Central memory CD8-positive, alpha-beta T cell (primary cell): ENCODE data around the gene MGME1.
"Not testable (repeated sequence)": the region's sequence is repeated elsewhere in the genome, so short reads cannot be mapped to it uniquely, and the experiment has no call there.

Source experiments
- ATAC-seq: fragments of 150-1000 bp; cut with Tn5 transposase; replicated peaks from 2 replicates; pipeline ENCODE4 v1.10.0; 2022; ENCODE audit warnings: mild to moderate bottlenecking, moderate FRiP score, moderate number of reproducible peaks; ENCODE audit not compliant: poor library complexity, severe bottlenecking; ENCODE audit errors: extremely low read depth
- DNase-seq, 2 donors: peaks; one replicate each; pipeline ENCODE4 v3.0.0; 2021; ENCODE audit warnings: low spot score in 2 of 2
- H3K27ac Mint-ChIP-seq: one replicate; pipeline ENCODE4 v1.8.0; 2022; ENCODE audit warnings: low read depth, mild to moderate bottlenecking, moderate library complexity, mixed read lengths
- H3K27me3 Mint-ChIP-seq: one replicate; pipeline ENCODE4 v1.8.0; 2022; ENCODE audit warnings: mixed read lengths
- H3K36me3 Mint-ChIP-seq: one replicate; pipeline ENCODE4 v1.8.0; 2022; ENCODE audit warnings: mild to moderate bottlenecking, moderate library complexity, mixed read lengths; ENCODE audit not compliant: insufficient read depth
- H3K4me1 Mint-ChIP-seq: one replicate; pipeline ENCODE4 v1.8.0; 2022; ENCODE audit warnings: mixed read lengths
- H3K4me3 Mint-ChIP-seq: one replicate; pipeline ENCODE4 v1.8.0; 2022; ENCODE audit warnings: mild to moderate bottlenecking, moderate library complexity, mixed read lengths
- H3K9me3 Mint-ChIP-seq: one replicate; pipeline ENCODE4 v1.8.0; 2022; ENCODE audit warnings: mixed read lengths

Gene MGME1

DNA sequence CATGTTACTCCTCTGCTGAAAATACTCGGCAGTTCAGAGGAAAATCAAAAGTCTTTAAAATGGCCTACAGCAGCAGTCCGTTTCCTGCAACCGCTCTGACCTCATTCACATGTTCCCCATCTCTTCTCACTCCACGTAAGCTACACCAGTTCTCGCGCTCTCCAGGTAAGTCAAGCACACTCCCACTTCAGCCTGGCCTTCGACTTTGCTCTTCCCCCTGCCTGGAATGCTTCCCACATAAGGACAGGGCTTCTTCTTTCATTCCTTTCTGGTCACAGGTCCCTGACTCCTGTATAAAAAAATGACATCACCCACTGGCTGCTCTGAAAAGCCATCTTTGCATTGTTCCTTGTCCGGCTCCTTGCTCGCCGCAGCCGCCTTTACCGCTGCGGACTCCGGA is 42.7 kb downstream of the MGME1 start:
- Mint-ChIP-seq H3K4me1 (no peaks in the 10 kb centered on the region), H3K36me3 (no peaks in the 10 kb centered on the region), H3K4me3 (no peak overlapping the region), H3K9me3 (no peaks in the 10 kb centered on the region), H3K27me3 (no peaks in the 10 kb centered on the region), H3K27ac (no peak overlapping the region)
- ATAC-seq (no peak), DNase-seq (no peak)

DNA sequence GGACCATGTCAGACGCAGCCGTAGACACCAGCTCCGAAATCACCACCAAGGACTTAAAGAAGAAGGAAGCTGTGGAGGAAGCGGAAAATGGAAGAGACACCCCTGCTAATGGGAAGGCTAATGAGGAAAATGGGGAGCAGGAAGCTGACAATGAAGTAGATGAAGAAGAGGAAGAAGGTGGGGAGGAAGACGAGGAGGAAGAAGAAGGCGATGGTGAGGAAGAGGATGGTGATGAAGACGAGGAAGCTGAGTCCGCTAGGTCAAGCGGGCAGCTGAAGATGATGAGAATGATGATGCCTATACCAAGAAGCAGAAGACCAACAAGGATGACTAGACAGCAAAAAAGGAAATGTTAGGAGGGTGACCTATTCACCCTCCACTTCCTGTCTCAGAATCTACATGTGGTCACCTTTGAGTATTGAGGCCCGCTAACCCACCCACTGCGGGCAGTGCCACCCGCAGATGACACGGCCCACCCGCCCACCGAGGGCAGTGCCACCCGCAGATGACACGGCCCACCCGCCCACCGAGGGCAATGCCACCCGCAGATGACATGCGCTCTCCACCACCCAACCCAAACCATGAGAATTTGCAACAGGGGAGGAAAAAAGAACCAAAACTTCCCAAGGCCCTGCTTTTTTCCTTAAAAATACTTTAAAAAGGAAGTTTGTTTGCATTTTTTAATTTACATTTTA is 43.3 kb downstream of the MGME1 start:
- Mint-ChIP-seq H3K27me3 (no peaks in the 10 kb centered on the region), H3K36me3 (no peaks in the 10 kb centered on the region), H3K9me3 (no peaks in the 10 kb centered on the region), H3K4me1 (no peaks in the 10 kb centered on the region), H3K4me3 (no peak overlapping the region), H3K27ac (no peak overlapping the region)
- ATAC-seq = no peak
- DNase-seq = no peak

DNA sequence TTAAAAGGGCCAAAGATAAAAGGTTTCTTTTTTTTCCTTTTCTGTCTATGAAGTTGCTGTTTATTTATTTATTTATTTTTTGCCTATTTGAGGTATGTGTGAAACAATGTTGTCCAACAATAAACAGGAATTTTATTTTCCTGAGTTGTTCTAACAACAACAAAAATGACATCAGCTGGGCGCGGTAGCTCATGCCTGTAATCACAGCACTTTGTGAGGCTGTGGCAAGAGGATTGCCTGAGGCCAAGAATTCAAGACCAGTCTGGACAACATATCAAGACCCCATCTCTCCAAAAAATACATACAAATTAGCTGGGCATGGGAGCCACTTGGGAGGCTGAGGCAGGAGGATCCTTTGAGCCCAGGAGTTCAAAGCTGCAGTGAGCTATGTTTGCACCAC is 44.1 kb downstream of the MGME1 start:
- ATAC-seq (no peak), DNase-seq (no peak)
- H3K9me3 Mint-ChIP-seq = no peaks in the 10 kb centered on the region
- H3K4me3 Mint-ChIP-seq = no peak overlapping the region
- H3K4me1 Mint-ChIP-seq = no peaks in the 10 kb centered on the region
- no peaks in the 10 kb centered on the region for H3K36me3 Mint-ChIP-seq
- H3K27me3 Mint-ChIP-seq = no peaks in the 10 kb centered on the region
- no peak overlapping the region for H3K27ac Mint-ChIP-seq

- no peaks in the 10 kb centered on the region for H3K4me1 Mint-ChIP-seq
- H3K27me3 Mint-ChIP-seq = no peaks in the 10 kb centered on the region
- no peak overlapping the region for H3K27ac Mint-ChIP-seq
- no peaks in the 10 kb centered on the region for H3K9me3 Mint-ChIP-seq
- DNase-seq (no peak), ATAC-seq (no peak)
- no peaks in the 10 kb centered on the region for H3K36me3 Mint-ChIP-seq
- H3K4me3 Mint-ChIP-seq = no peak overlapping the region
These were observed 45.6 kb downstream of the MGME1 start for GRCh38 chr20:18014411-18014810.

- Mint-ChIP-seq H3K36me3 (no peaks in the 10 kb centered on the region), H3K27ac (no peak overlapping the region), H3K4me3 (no peak overlapping the region), H3K9me3 (no peaks in the 10 kb centered on the region), H3K4me1 (no peaks in the 10 kb centered on the region), H3K27me3 (no peaks in the 10 kb centered on the region)
- no peak for ATAC-seq
- DNase-seq = no peak
These were observed 48.0 kb downstream of the MGME1 start for GRCh38 chr20:18016772-18017171.

DNA sequence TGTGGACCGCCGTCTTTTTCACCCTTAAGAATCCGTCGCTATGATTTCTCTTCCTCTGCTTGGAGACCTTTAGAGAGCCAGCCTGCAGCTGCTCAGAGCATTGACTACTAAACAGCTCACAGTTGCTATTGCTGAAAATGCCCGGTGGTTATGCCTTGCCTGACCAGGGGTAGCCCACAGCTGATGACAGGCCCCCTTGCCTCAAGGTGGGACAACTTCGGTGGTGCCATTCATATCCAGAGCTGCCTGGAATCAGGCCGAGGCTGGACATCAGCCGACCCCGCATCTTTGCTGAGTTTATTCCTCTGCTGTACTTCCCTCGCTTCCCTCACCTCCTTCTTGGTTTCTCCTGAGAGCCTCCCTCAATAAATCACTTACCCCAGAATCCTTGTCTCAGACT is 49.3 kb downstream of the MGME1 start:
- no peak for ATAC-seq
- Mint-ChIP-seq H3K27ac (no peak overlapping the region), H3K9me3 (no peaks in the 10 kb centered on the region), H3K36me3 (no peaks in the 10 kb centered on the region), H3K4me1 (no peaks in the 10 kb centered on the region), H3K27me3 (no peaks in the 10 kb centered on the region), H3K4me3 (no peak overlapping the region)
- no peak for DNase-seq

GRCh38 chr20:18019068-18019467 is 50.2 kb downstream of the MGME1 start:
- Mint-ChIP-seq H3K4me1 (no peaks in the 10 kb centered on the region), H3K9me3 (no peaks in the 10 kb centered on the region), H3K4me3 (no peak overlapping the region), H3K27me3 (no peaks in the 10 kb centered on the region), H3K27ac (no peak overlapping the region), H3K36me3 (no peaks in the 10 kb centered on the region)
- no peak for DNase-seq
- no peak for ATAC-seq

- no peak for ATAC-seq
- H3K36me3 Mint-ChIP-seq = no peaks in the 10 kb centered on the region
- H3K9me3 Mint-ChIP-seq = no peaks in the 10 kb centered on the region
- H3K4me3 Mint-ChIP-seq = no peak overlapping the region
- no peak for DNase-seq
- no peak overlapping the region for H3K27ac Mint-ChIP-seq
- no peaks in the 10 kb centered on the region for H3K4me1 Mint-ChIP-seq
- no peaks in the 10 kb centered on the region for H3K27me3 Mint-ChIP-seq
These were observed 52.1 kb downstream of the MGME1 start for GRCh38 chr20:18020931-18021330.

DNA sequence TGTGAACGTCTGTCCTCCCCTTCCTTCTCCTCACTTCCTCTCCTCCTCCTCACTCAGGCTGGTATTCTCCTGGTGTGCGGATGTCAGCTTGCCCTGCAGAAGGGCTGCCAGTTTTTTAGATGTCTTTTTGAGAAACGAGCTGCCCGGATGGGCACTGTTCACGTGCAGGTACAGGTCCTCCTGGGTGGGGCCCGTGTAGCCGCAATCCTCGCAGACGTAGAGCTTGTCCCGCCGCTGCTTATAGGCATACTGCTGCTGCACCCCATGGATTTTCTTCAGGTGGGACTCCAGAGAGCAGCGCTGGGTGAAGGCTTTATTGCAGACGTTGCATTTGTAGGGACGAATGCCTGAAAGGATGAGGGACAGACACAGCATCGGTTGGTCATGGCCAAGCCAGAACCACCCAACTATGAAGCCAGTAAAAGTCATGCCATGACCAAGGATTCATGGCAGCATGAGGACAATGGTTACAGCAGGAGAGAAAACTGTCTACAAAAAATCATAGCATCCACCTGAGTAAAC is 55.8 kb downstream of the MGME1 start:
- no peaks in the 10 kb centered on the region for H3K27me3 Mint-ChIP-seq
- no peaks in the 10 kb centered on the region for H3K4me1 Mint-ChIP-seq
- H3K36me3 Mint-ChIP-seq = no peaks in the 10 kb centered on the region
- H3K4me3 Mint-ChIP-seq = no peak overlapping the region
- DNase-seq (no peak), ATAC-seq (no peak)
- no peak overlapping the region for H3K27ac Mint-ChIP-seq
- H3K9me3 Mint-ChIP-seq = no peaks in the 10 kb centered on the region

DNA sequence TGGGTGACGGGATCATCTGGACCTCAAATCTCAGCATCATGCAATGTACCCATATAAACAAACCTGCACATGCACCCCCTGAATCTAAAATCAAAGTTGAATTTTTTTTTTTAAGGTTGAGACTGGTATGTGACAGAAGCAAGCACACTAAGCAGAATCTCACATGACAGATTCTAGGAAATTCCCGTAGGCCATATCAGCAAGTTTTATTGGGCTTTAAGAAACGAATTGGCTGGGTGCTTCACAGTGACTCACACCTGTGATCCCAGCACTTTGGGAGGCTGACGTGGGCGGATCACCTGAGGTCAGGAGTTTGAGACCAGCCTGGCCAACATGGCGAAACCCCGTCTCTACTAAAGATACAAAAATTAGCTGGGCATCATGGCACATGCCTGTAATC is 58.2 kb downstream of the MGME1 start:
- not testable (repeated sequence) for H3K4me1 Mint-ChIP-seq, H3K9me3 Mint-ChIP-seq, H3K27me3 Mint-ChIP-seq, DNase-seq, H3K27ac Mint-ChIP-seq, H3K4me3 Mint-ChIP-seq, H3K36me3 Mint-ChIP-seq, ATAC-seq

DNA sequence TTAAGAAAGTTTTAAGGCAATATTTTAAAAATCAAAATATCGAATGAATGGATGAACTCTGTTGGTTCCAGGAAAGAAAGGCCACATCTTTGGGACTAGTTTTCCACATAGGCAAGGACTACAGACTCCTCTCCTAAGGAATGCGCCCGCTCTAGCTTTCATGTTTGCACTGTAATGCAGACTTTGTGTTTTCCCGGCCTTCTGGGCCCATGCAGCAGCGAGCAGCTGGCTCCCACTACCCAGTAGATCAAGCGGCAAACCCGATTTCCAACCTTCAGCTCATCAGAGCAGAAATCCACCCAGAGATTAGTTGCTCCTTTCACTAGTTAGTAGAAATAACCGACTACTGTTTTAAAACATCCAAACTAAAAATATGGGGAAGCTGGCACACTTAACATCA is 61.2 kb downstream of the MGME1 start:
- Mint-ChIP-seq H3K4me1 (no peaks in the 10 kb centered on the region), H3K4me3 (no peak overlapping the region), H3K27me3 (peaks cover 10% of the 10 kb centered on the region), H3K27ac (no peak overlapping the region), H3K9me3 (no peaks in the 10 kb centered on the region), H3K36me3 (no peaks in the 10 kb centered on the region)
- DNase-seq (no peak), ATAC-seq (no peak)

DNA sequence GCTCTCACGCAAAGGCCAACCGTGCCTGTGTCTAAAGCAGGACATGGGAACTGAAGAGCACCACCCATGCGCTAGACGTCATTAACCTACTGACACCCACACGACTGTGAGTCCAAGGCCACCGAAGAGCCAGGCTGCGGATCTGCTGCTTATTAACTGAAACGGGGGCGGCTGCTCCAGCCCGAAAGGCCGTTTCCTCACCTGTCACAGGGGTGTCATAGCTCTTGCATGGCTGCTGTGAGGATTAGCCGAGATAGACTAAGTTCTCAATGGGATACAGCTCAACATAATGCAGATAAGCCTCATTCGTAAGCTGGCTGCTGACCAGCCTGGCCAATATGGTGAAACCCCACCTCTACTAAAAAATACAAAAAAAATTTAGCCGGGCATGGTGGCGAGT is 62.2 kb downstream of the MGME1 start:
- H3K9me3 Mint-ChIP-seq = no peaks in the 10 kb centered on the region
- no peaks in the 10 kb centered on the region for H3K4me1 Mint-ChIP-seq
- H3K36me3 Mint-ChIP-seq = no peaks in the 10 kb centered on the region
- no peak overlapping the region for H3K4me3 Mint-ChIP-seq
- H3K27me3 Mint-ChIP-seq = peaks cover 12% of the 10 kb centered on the region
- H3K27ac Mint-ChIP-seq = no peak overlapping the region
- ATAC-seq = no peak
- no peak for DNase-seq

GRCh38 chr20:18031888-18032509 is 63.2 kb downstream of the MGME1 start:
- H3K4me3 Mint-ChIP-seq = no peak overlapping the region
- H3K27me3 Mint-ChIP-seq = peaks cover 12% of the 10 kb centered on the region
- H3K36me3 Mint-ChIP-seq = no peaks in the 10 kb centered on the region
- ATAC-seq = no peak
- no peak overlapping the region for H3K27ac Mint-ChIP-seq
- no peaks in the 10 kb centered on the region for H3K4me1 Mint-ChIP-seq
- no peaks in the 10 kb centered on the region for H3K9me3 Mint-ChIP-seq
- DNase-seq = no peak
